Measurements from ENCODE around the gene NAALADL2.

DNA sequence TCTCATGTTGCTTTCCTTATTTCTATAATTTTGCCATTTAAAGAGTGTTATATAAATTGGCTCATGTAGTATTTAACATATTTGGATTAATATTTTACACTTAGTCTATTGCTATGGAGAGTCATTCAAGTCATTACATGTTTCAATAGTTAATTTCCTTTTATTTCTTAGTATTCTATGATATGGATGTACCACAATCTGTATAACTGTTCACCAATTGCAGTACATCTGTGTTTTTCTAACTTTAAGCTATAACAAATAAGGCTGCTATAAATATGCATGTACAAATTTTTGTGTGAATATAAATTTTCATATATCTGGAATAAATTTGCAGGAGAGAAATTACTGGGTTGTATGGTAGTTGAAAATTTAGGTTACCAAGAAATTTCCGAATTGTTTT, 993.4 kb downstream of the NAALADL2 start:
- TF ChIP-seq, protein P1, sequence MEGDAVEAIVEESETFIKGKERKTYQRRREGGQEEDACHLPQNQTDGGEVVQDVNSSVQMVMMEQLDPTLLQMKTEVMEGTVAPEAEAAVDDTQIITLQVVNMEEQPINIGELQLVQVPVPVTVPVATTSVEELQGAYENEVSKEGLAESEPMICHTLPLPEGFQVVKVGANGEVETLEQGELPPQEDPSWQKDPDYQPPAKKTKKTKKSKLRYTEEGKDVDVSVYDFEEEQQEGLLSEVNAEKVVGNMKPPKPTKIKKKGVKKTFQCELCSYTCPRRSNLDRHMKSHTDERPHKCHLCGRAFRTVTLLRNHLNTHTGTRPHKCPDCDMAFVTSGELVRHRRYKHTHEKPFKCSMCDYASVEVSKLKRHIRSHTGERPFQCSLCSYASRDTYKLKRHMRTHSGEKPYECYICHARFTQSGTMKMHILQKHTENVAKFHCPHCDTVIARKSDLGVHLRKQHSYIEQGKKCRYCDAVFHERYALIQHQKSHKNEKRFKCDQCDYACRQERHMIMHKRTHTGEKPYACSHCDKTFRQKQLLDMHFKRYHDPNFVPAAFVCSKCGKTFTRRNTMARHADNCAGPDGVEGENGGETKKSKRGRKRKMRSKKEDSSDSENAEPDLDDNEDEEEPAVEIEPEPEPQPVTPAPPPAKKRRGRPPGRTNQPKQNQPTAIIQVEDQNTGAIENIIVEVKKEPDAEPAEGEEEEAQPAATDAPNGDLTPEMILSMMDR (conservative IDR thresholded peaks at IDR 0.05), result no peak
- no peak for TF ChIP-seq ZFX (IDR thresholded peaks at IDR 0.05)
